Measurements from ENCODE around the gene ACBD4. TPM values are rescaled to one million over a fixed set of nuclear protein-coding genes. Genes with fewer than 3 reads are reported as not detected.

The ACBD4 gene
- total and polyA plus RNA-seq, 2 of the 13 experiments (the other 11 are each of a cell fraction or from before 2014, with no cell fraction given), result 16.1 to 26.9 TPM

DNA sequence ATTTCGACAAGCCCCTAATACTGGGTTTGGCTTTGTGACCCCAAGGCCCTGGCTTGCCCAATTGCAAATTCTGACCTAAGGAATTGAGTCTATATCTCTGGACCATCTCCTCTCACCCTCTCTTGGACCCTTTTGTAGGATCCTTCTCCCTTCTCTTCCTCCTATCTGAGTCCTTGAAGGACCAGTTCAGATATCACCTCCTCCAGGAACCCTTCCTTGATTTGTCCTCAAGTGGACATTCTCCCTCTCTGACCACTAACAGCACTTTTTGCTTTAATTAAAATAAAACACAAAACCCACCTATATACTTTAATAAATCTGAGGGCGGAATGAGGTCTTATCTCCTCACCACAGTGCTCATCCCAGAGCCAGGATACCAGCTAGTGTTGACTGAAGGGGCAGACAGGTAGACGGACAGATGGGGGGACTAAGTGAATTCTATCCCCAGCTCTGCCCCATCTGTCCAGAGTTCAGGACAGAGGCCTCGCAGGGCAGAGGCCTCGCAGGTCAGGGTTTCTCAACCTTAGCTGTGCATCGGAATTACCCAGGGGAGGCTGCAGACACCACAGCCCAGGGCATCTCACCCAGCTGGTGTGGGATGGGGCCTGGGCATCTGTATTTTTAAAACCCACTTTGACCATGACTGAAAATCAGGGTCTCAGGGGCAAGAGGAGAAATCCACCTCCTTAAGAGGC lies 12.3 kb upstream of the ACBD4 start (continued):
- TF ChIP-seq, protein P1, sequence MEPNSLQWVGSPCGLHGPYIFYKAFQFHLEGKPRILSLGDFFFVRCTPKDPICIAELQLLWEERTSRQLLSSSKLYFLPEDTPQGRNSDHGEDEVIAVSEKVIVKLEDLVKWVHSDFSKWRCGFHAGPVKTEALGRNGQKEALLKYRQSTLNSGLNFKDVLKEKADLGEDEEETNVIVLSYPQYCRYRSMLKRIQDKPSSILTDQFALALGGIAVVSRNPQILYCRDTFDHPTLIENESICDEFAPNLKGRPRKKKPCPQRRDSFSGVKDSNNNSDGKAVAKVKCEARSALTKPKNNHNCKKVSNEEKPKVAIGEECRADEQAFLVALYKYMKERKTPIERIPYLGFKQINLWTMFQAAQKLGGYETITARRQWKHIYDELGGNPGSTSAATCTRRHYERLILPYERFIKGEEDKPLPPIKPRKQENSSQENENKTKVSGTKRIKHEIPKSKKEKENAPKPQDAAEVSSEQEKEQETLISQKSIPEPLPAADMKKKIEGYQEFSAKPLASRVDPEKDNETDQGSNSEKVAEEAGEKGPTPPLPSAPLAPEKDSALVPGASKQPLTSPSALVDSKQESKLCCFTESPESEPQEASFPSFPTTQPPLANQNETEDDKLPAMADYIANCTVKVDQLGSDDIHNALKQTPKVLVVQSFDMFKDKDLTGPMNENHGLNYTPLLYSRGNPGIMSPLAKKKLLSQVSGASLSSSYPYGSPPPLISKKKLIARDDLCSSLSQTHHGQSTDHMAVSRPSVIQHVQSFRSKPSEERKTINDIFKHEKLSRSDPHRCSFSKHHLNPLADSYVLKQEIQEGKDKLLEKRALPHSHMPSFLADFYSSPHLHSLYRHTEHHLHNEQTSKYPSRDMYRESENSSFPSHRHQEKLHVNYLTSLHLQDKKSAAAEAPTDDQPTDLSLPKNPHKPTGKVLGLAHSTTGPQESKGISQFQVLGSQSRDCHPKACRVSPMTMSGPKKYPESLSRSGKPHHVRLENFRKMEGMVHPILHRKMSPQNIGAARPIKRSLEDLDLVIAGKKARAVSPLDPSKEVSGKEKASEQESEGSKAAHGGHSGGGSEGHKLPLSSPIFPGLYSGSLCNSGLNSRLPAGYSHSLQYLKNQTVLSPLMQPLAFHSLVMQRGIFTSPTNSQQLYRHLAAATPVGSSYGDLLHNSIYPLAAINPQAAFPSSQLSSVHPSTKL (CRISPR knock-in tag; IDR thresholded peaks at IDR 0.05), result peak; percentile 59; the same call in 1 of the 2 replicates
- TF ChIP-seq IRF2 (CRISPR knock-in tag; IDR thresholded peaks at IDR 0.05) (peak; percentile 35; the same call in 1 of the 2 replicates), SMARCE1 (IDR thresholded peaks at IDR 0.05; ENCODE audit: borderline replicate concordance) (no peak), SRSF9 (IDR thresholded peaks at IDR 0.05; ENCODE audit: borderline replicate concordance, insufficient read depth, low read depth, low read length, poor library complexity, severe bottlenecking) (no peak), ZNF225 (CRISPR knock-in tag; IDR thresholded peaks at IDR 0.05) (no peak), ZFP62 (CRISPR knock-in tag; IDR thresholded peaks at IDR 0.05) (no peak), ELF3 (CRISPR knock-in tag; IDR thresholded peaks at IDR 0.05) (no peak), EP300 (IDR thresholded peaks at IDR 0.05; ENCODE audit: low read depth in 2 of 2, low read length in 2 of 2) (0 out of 4 replicates have a peak, but pooled peaks of 1 of the 2 experiments have one; percentile 26), EP300 (CRISPR knock-in tag; IDR thresholded peaks at IDR 0.05; ENCODE audit: borderline replicate concordance) (no peak), NCOA2 (CRISPR knock-in tag; IDR thresholded peaks at IDR 0.05) (0 out of 2 replicates have a peak, but pooled peaks have one; percentile 18), MXD4 (CRISPR knock-in tag; IDR thresholded peaks at IDR 0.05) (no peak), FOSL2 (CRISPR knock-in tag; IDR thresholded peaks at IDR 0.05) (peak; percentile 70), CEBPB (IDR thresholded peaks at IDR 0.05; ENCODE audit: borderline replicate concordance, low read depth, low read length) (peak; percentile 45; the same call in 1 of the 2 replicates), TAF1 (CRISPR knock-in tag; IDR thresholded peaks at IDR 0.05) (no peak), PHF5A (CRISPR knock-in tag; IDR thresholded peaks at IDR 0.05; ENCODE audit: low read depth, unreplicated experiment) (no peak), HNRNPUL1 (IDR thresholded peaks at IDR 0.05; ENCODE audit: low read depth, low read length) (no peak), RXRA (CRISPR knock-in tag; IDR thresholded peaks at IDR 0.05) (peak; percentile 15; the same call in 1 of the 2 replicates), ZNF839 (CRISPR knock-in tag; IDR thresholded peaks at IDR 0.05; ENCODE audit: borderline replicate concordance) (no peak), ESRRA (CRISPR knock-in tag; IDR thresholded peaks at IDR 0.05; ENCODE audit: low read depth) (no peak), JUNB (CRISPR knock-in tag; IDR thresholded peaks at IDR 0.05; ENCODE audit: borderline replicate concordance) (no peak), ZNF33A (CRISPR knock-in tag; IDR thresholded peaks at IDR 0.05; ENCODE audit: borderline replicate concordance) (0 out of 2 replicates have a peak, but pooled peaks have one; percentile 23), NR2F6 (IDR thresholded peaks at IDR 0.05) (peak; percentile 89), NR2F6 (CRISPR knock-in tag; IDR thresholded peaks at IDR 0.05) (peak; percentile 91), ZNF674 (CRISPR knock-in tag; IDR thresholded peaks at IDR 0.05; ENCODE audit: low read depth) (no peak), ISL2 (CRISPR knock-in tag; IDR thresholded peaks at IDR 0.05) (no peak)
- TF ChIP-seq, protein P2, sequence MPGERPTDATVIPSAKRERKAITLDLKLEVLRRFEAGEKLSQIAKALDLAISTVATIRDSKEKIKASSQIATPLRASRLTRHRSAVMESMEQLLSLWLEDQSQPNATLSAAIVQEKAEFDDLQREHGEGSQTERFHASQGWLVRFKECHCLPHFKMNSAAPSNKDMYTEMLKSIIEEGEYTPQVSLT (CRISPR knock-in tag; IDR thresholded peaks at IDR 0.05; ENCODE audit: borderline replicate concordance, low read depth), result no peak
- TF ChIP-seq, protein P3, sequence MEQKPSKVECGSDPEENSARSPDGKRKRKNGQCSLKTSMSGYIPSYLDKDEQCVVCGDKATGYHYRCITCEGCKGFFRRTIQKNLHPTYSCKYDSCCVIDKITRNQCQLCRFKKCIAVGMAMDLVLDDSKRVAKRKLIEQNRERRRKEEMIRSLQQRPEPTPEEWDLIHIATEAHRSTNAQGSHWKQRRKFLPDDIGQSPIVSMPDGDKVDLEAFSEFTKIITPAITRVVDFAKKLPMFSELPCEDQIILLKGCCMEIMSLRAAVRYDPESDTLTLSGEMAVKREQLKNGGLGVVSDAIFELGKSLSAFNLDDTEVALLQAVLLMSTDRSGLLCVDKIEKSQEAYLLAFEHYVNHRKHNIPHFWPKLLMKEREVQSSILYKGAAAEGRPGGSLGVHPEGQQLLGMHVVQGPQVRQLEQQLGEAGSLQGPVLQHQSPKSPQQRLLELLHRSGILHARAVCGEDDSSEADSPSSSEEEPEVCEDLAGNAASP (CRISPR knock-in tag; IDR thresholded peaks at IDR 0.05; ENCODE audit: borderline replicate concordance), result peak; percentile 15; the same call in 1 of the 2 replicates
